ENCODE results near the gene CLNK.

- TF ChIP-seq CTCF (IDR thresholded peaks at IDR 0.05) (no peak), POLR2A (IDR thresholded peaks at IDR 0.05) (no peak), POLR2AphosphoS5 (IDR thresholded peaks at IDR 0.05) (no peak)
These were observed 12.5 kb upstream of the CLNK start for GRCh38 chr4:10697086-10697485.
